ENCODE data around the gene ANKS1A. TPM values are rescaled to one million over a fixed set of nuclear protein-coding genes. Genes with fewer than 3 reads are reported as not detected.

The ANKS1A gene
- total and polyA plus RNA-seq, 2 experiments from 2014 or later = 12.1 to 31.9 TPM

DNA sequence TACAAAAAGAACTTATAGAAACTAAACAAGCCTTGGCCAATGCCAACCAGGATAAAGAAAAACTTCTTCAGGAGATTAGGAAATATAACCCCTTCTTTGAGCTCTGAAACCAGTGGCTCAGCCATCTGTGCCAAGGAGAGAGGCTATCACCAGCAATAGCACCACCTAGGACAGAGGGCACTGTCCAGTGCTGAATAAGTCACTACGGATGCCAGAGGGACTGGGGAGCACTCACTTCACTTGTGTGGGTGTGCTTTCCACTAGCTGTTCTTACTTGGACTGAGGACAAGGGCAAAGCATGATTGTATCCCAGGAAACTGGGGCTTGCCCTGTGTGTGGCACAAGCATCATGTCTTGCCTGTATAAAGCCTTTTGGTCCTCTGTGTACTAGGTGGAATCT lies 16.7 kb upstream of the ANKS1A start:
- no peaks in the 10 kb centered on the region for H3K79me2 ChIP-seq (replicated peaks; ENCODE audit: insufficient read depth)
- H3K27ac ChIP-seq (ENCODE audit: low read depth) = no peak overlapping the region
- peaks cover 3% of the 10 kb centered on the region for H3K27me3 Mint-ChIP-seq (ENCODE audit: insufficient read depth, low read depth, poor library complexity)
- H3K27ac Mint-ChIP-seq = no peak overlapping the region
- H3K4me3 Mint-ChIP-seq = no peak overlapping the region
- ATAC-seq (peak; percentile 38; the same call in 1 of the 3 replicates), DNase-seq (ENCODE audit: low spot score) (no peak)
- no peaks in the 10 kb centered on the region for H3K9me3 Mint-ChIP-seq
- H3K4me3 ChIP-seq = no peak overlapping the region
- H3K9me2 ChIP-seq (ENCODE audit: insufficient read depth) = no peaks in the 10 kb centered on the region
- H3F3A ChIP-seq (replicated peaks; ENCODE audit: low read depth) = no peaks in the 10 kb centered on the region
- peaks cover 63% of the 10 kb centered on the region for H3K36me3 Mint-ChIP-seq (ENCODE audit: low read depth)
- no peak overlapping the region for H2AFZ ChIP-seq
- no peak for TF ChIP-seq NANOG (IDR thresholded peaks at IDR 0.05; ENCODE audit: borderline replicate concordance)
- TF ChIP-seq, protein P1, sequence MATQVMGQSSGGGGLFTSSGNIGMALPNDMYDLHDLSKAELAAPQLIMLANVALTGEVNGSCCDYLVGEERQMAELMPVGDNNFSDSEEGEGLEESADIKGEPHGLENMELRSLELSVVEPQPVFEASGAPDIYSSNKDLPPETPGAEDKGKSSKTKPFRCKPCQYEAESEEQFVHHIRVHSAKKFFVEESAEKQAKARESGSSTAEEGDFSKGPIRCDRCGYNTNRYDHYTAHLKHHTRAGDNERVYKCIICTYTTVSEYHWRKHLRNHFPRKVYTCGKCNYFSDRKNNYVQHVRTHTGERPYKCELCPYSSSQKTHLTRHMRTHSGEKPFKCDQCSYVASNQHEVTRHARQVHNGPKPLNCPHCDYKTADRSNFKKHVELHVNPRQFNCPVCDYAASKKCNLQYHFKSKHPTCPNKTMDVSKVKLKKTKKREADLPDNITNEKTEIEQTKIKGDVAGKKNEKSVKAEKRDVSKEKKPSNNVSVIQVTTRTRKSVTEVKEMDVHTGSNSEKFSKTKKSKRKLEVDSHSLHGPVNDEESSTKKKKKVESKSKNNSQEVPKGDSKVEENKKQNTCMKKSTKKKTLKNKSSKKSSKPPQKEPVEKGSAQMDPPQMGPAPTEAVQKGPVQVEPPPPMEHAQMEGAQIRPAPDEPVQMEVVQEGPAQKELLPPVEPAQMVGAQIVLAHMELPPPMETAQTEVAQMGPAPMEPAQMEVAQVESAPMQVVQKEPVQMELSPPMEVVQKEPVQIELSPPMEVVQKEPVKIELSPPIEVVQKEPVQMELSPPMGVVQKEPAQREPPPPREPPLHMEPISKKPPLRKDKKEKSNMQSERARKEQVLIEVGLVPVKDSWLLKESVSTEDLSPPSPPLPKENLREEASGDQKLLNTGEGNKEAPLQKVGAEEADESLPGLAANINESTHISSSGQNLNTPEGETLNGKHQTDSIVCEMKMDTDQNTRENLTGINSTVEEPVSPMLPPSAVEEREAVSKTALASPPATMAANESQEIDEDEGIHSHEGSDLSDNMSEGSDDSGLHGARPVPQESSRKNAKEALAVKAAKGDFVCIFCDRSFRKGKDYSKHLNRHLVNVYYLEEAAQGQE (IDR thresholded peaks at IDR 0.05; ENCODE audit: unreplicated experiment) = peak; percentile 62
- TF ChIP-seq, protein P2, sequence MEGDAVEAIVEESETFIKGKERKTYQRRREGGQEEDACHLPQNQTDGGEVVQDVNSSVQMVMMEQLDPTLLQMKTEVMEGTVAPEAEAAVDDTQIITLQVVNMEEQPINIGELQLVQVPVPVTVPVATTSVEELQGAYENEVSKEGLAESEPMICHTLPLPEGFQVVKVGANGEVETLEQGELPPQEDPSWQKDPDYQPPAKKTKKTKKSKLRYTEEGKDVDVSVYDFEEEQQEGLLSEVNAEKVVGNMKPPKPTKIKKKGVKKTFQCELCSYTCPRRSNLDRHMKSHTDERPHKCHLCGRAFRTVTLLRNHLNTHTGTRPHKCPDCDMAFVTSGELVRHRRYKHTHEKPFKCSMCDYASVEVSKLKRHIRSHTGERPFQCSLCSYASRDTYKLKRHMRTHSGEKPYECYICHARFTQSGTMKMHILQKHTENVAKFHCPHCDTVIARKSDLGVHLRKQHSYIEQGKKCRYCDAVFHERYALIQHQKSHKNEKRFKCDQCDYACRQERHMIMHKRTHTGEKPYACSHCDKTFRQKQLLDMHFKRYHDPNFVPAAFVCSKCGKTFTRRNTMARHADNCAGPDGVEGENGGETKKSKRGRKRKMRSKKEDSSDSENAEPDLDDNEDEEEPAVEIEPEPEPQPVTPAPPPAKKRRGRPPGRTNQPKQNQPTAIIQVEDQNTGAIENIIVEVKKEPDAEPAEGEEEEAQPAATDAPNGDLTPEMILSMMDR (conservative IDR thresholded peaks at IDR 0.05; ENCODE audit: low read depth in 2 of 2) = 0 out of 4 replicates have a peak, but pooled peaks of 1 of the 2 experiments have one; percentile 1
- H3K4me1 Mint-ChIP-seq = peaks cover 17% of the 10 kb centered on the region; the same call in 2 of the 3 replicates
- H3K27me3 ChIP-seq (ENCODE audit: insufficient read depth) = no peaks in the 10 kb centered on the region
- H3K4me2 ChIP-seq = no peak overlapping the region
- no peaks in the 10 kb centered on the region; the same call in none of the 2 replicates for H4K20me1 ChIP-seq (replicated peaks; ENCODE audit: insufficient read depth)
- peaks cover 20% of the 10 kb centered on the region for H3K36me3 ChIP-seq (ENCODE audit: insufficient read depth)
- H3K4me1 ChIP-seq (ENCODE audit: insufficient read depth) = peaks cover 17% of the 10 kb centered on the region

DNA sequence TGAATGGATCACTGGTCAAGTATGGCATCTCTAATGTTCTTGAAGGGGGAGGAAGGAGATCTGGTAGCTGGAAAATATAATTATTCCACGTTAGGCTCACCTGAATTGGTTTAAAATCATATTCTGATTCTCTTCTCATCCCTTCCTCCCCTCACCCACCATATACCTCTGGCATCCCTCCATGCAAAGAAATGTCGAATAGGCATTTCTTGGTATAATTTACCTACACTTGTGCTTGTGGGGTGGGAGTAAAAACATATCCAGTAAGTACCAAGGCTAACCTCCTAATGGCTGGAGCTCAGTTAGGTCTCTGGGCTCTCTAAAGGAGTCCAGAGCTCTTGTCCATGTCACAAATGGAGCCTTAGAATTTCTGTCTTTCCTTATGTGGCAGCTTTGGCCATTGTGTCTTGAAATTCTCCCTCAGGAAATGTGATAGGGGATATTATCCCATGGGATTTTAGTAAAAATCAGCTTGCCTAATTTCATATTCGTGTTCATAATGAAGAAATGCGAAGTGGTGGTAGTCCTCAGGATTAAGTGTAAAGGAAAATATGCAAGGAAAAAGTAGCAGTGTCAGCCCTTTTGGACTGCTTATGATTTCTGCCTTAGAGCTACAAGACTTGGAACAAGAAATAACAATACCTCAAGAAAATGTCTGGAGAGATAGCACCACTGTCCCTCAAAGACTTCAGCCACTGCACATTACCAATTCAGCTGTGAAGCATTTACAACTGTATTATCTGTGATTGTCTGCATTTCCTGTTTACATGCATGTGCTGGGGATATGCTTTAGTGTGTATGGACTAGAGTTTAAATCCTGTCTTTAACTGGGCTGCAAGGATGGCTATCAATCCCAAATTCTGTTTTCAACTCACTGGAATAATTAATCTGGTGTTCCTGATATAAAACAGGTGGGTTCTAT lies 13.5 kb upstream of the ANKS1A start:
- ATAC-seq (no peak), DNase-seq (ENCODE audit: low spot score) (no peak)
- Histone ChIP-seq H3K4me3 (0 out of 2 replicates have a peak overlapping the region, but pooled peaks have one; percentile 8), H3K36me3 (ENCODE audit: insufficient read depth) (peaks cover 23% of the 10 kb centered on the region; the same call in 1 of the 2 replicates), H3K79me2 (replicated peaks; ENCODE audit: insufficient read depth) (no peaks in the 10 kb centered on the region; the same call in 1 of the 2 replicates), H4K20me1 (replicated peaks; ENCODE audit: insufficient read depth) (no peaks in the 10 kb centered on the region), H3K4me1 (ENCODE audit: insufficient read depth) (peaks cover 17% of the 10 kb centered on the region), H3K27me3 (ENCODE audit: insufficient read depth) (no peaks in the 10 kb centered on the region), H3F3A (replicated peaks; ENCODE audit: low read depth) (no peaks in the 10 kb centered on the region), H2AFZ (no peak overlapping the region), H3K4me2 (peak overlapping the region; percentile 27; the same call in 1 of the 2 replicates), H3K9me2 (ENCODE audit: insufficient read depth) (no peaks in the 10 kb centered on the region), H3K27ac (ENCODE audit: low read depth) (no peak overlapping the region; the same call in 1 of the 2 replicates)
- peaks cover 1% of the 10 kb centered on the region for H3K27me3 Mint-ChIP-seq (ENCODE audit: insufficient read depth, low read depth, poor library complexity)
- peak overlapping the region; percentile 91 for H3K27ac Mint-ChIP-seq
- peaks cover 17% of the 10 kb centered on the region; the same call in 2 of the 3 replicates for H3K4me1 Mint-ChIP-seq
- no peaks in the 10 kb centered on the region for H3K9me3 Mint-ChIP-seq
- H3K4me3 Mint-ChIP-seq = no peak overlapping the region; the same call in 2 of the 3 replicates
- H3K36me3 Mint-ChIP-seq (ENCODE audit: low read depth) = peaks cover 55% of the 10 kb centered on the region
- TF ChIP-seq EZH2 (IDR thresholded peaks at IDR 0.05; ENCODE audit: low read depth, unreplicated experiment) (no peak), STAT1 (IDR thresholded peaks at IDR 0.05; ENCODE audit: unreplicated experiment) (no peak)
- TF ChIP-seq, protein P1 (IDR thresholded peaks at IDR 0.05; ENCODE audit: unreplicated experiment) = no peak
- TF ChIP-seq, protein P2 (conservative IDR thresholded peaks at IDR 0.05; ENCODE audit: low read depth in 2 of 2) = no peak

All from GM23338 (cell line).